SK-N-SH (cell line): Measurements from ENCODE around the gene KCNH8. TPM values are rescaled to one million over a fixed set of nuclear protein-coding genes. Genes with fewer than 3 reads are reported as not detected.

Experiments
- CTCF ChIA-PET: fragments of 300-600, 350-600 bp; formaldehyde crosslinking; extraction: SDS; loops from one replicate; lab custom pipeline; 2021; lab: Yijun Ruan, JAX
- POLR2A ChIA-PET: fragments of 350-600 bp; sonication (Branson Sonifier 250); formaldehyde crosslinking; extraction: SDS; loops from one replicate; lab custom pipeline; 2020; ENCODE audit warnings: antibody characterized with exemption, inconsistent platforms; lab: Yijun Ruan, JAX
- DNase-seq: peaks from one replicate; pipeline ENCODE4 v3.0.0; 2012
- H2AFZ ChIP-seq: fragments of 200-600 bp; sonication (generic); 2 replicates; pipeline ENCODE4 v1.8.1; 2016; ENCODE audit warnings: antibody characterized with exemption, mild to moderate bottlenecking, low read depth
- H3F3A ChIP-seq: fragments of 200-600 bp; sonication (generic); replicated peaks from 2 replicates; pipeline ENCODE3; 2016; ENCODE audit warnings: antibody characterized with exemption, mild to moderate bottlenecking; ENCODE audit not compliant: insufficient read depth
- H3K27ac ChIP-seq, 2 experiments: fragments of 200-500 bp in 1 of 2; fragments of 200-600 bp in 1 of 2; sonication (Bioruptor generic) in 1 of 2; sonication (generic), shearing (Covaris generic) in 1 of 2; 2 replicates each; pipeline versions ENCODE4 v1.5.1 to v1.6.1; 2014 to 2016; ENCODE audit warnings: low read depth in 2 of 2, inconsistent platforms in 1 of 2, low read length in 1 of 2, mild to moderate bottlenecking in 1 of 2, mixed read lengths in 1 of 2
- H3K27me3 ChIP-seq: fragments of 200-600 bp; sonication (generic), shearing (Covaris generic); 2 replicates; pipeline ENCODE4 v1.6.1; 2016; ENCODE audit warnings: mixed run types; ENCODE audit not compliant: insufficient read depth
- H3K36me3 ChIP-seq, 2 experiments: fragments of 200-500 bp in 1 of 2; fragments of 200-600 bp in 1 of 2; sonication (Bioruptor generic) in 1 of 2; sonication (generic) in 1 of 2; replicated peaks in 1 of 2; 2 replicates each; pipeline versions ENCODE3 to v1.5.1; 2014 to 2016; ENCODE audit warnings: low read length in 1 of 2, mild to moderate bottlenecking in 1 of 2; ENCODE audit not compliant: insufficient read depth in 2 of 2, control insufficient read depth in 1 of 2
- H3K4me1 ChIP-seq, 2 experiments: fragments of 200-500 bp in 1 of 2; fragments of 200-600 bp in 1 of 2; sonication (Bioruptor generic) in 1 of 2; sonication (generic), shearing (Covaris generic) in 1 of 2; 2 replicates each; pipeline versions ENCODE4 v1.5.1 to v1.6.1; 2014 to 2016; ENCODE audit warnings: low read depth in 1 of 2, low read length in 1 of 2, mixed run types in 1 of 2; ENCODE audit not compliant: insufficient read depth in 2 of 2, control insufficient read depth in 1 of 2
- H3K4me2 ChIP-seq: fragments of 200-600 bp; sonication (generic), shearing (Covaris generic); 2 replicates; pipeline ENCODE4 v1.6.1; 2017; ENCODE audit warnings: mixed run types
- H3K4me3 ChIP-seq, 2 experiments: fragments of 200-500 bp in 1 of 2; fragments of 200-600 bp in 1 of 2; sonication (Bioruptor generic) in 1 of 2; sonication (generic), shearing (Covaris generic) in 1 of 2; 2 replicates each; pipeline versions ENCODE4 v1.5.1 to v1.8.1; 2014 to 2016; ENCODE audit warnings: low read depth in 2 of 2, inconsistent platforms in 1 of 2, low read length in 1 of 2, mild to moderate bottlenecking in 1 of 2, mixed read lengths in 1 of 2, moderate library complexity in 1 of 2
- H3K79me2 ChIP-seq: fragments of 200-600 bp; sonication (generic); 2 replicates; pipeline ENCODE4 v1.8.1; 2017; ENCODE audit warnings: mild to moderate bottlenecking; ENCODE audit not compliant: insufficient read depth
- H3K9ac ChIP-seq: fragments of 200-600 bp; sonication (generic); 2 replicates; pipeline ENCODE4 v1.6.1; 2017; ENCODE audit warnings: mixed run types
- H3K9me2 ChIP-seq: fragments of 200-600 bp; sonication (generic); 2 replicates; pipeline ENCODE4 v1.6.1; 2017; ENCODE audit warnings: mixed run types
- H3K9me3 ChIP-seq: fragments of 200-600 bp; sonication (generic); 2 replicates; pipeline ENCODE4 v1.6.1; 2017; ENCODE audit warnings: mixed run types, mild to moderate bottlenecking, moderate library complexity
- H4K20me1 ChIP-seq: fragments of 200-600 bp; sonication (generic); 2 replicates; pipeline ENCODE4 v1.6.1; 2017; ENCODE audit warnings: mild to moderate bottlenecking, mixed run types; ENCODE audit not compliant: insufficient read depth
- EZH2phosphoT487 ChIP-seq: fragments of 200-600 bp; sonication (generic); IDR thresholded peaks from 2 replicates; pipeline ENCODE4 v1.6.1; 2017; ENCODE audit warnings: low read depth, mixed run types, mild to moderate bottlenecking, antibody characterized with exemption, moderate library complexity, borderline replicate concordance
- FOXM1 ChIP-seq: IDR thresholded peaks from 2 replicates; pipeline ENCODE4 v1.4.0; 2012; ENCODE audit warnings: low read depth, mild to moderate bottlenecking
- GATA2 ChIP-seq: sonication (generic); formaldehyde crosslinking; IDR thresholded peaks from 2 replicates; pipeline ENCODE4 v1.5.0; 2020; ENCODE audit warnings: mild to moderate bottlenecking, missing genetic modification reagents
- JUND ChIP-seq: IDR thresholded peaks from 2 replicates; pipeline ENCODE4 v1.4.0; 2012
- MAX ChIP-seq: IDR thresholded peaks from 2 replicates; pipeline ENCODE4 v1.4.0; 2012; ENCODE audit warnings: low read depth
- MEF2A ChIP-seq: IDR thresholded peaks from 2 replicates; pipeline ENCODE4 v1.4.0; 2012; ENCODE audit warnings: low read depth, borderline replicate concordance
- MXI1 ChIP-seq: IDR thresholded peaks from 2 replicates; pipeline ENCODE4 v1.6.1; 2012; ENCODE audit warnings: mild to moderate bottlenecking, low read depth, low read length, improper control_type of control experiment
- NFIC ChIP-seq: IDR thresholded peaks from 2 replicates; pipeline ENCODE4 v1.4.0; 2012; ENCODE audit warnings: borderline replicate concordance
- POLR2AphosphoS5 ChIP-seq: IDR thresholded peaks from 2 replicates; pipeline ENCODE4 v1.6.1; 2012; ENCODE audit warnings: low read depth, low read length
- RAD21 ChIP-seq: IDR thresholded peaks from 2 replicates; pipeline ENCODE4 v1.6.1; 2012; ENCODE audit warnings: mild to moderate bottlenecking, low read length
- REST ChIP-seq: IDR thresholded peaks from 2 replicates; pipeline ENCODE4 v1.6.1; 2012; ENCODE audit warnings: mild to moderate bottlenecking, low read depth, low read length, moderate library complexity
- RFX5 ChIP-seq: IDR thresholded peaks from 2 replicates; pipeline ENCODE4 v1.6.1; 2012; ENCODE audit warnings: mild to moderate bottlenecking, improper control_type of control experiment, low read length
- SIN3A ChIP-seq: IDR thresholded peaks from 2 replicates; pipeline ENCODE4 v1.6.1; 2012; ENCODE audit warnings: low read depth, mild to moderate bottlenecking, low read length, moderate library complexity, borderline replicate concordance
- TAF1 ChIP-seq: IDR thresholded peaks from 2 replicates; pipeline ENCODE4 v1.6.1; 2012; ENCODE audit warnings: low read depth, mild to moderate bottlenecking, low read length, moderate library complexity, borderline replicate concordance
- TCF12 ChIP-seq: IDR thresholded peaks from 2 replicates; pipeline ENCODE4 v1.4.0; 2012
- TEAD4 ChIP-seq: IDR thresholded peaks from 2 replicates; pipeline ENCODE4 v1.4.0; 2012; ENCODE audit warnings: mild to moderate bottlenecking, borderline replicate concordance; ENCODE audit not compliant: insufficient read depth
- USF1 ChIP-seq: IDR thresholded peaks from 2 replicates; pipeline ENCODE4 v1.4.0; 2012; ENCODE audit warnings: low read depth, borderline replicate concordance
- USF2 ChIP-seq: fragments of 150-350 bp; IDR thresholded peaks from 2 replicates; pipeline ENCODE4 v1.6.1; 2017; ENCODE audit warnings: antibody characterized with exemption, low read length, low read depth, borderline replicate concordance
- YY1 ChIP-seq: IDR thresholded peaks from 2 replicates; pipeline ENCODE4 v1.4.0; 2012; ENCODE audit warnings: low read depth, mild to moderate bottlenecking
- WGBS: methylation state at CpG from one replicate; pipeline ENCODE4 v1.1.6; 2017; ENCODE audit warnings: low lambda C conversion rate; 5-methylcytosine and 5-hydroxymethylcytosine counted together
- polyA plus RNA-seq, 3 experiments: library from polyadenylated mRNA; depleted of rRNA; stranded (reverse); fragments of >200 nt; gene quantifications; 2 replicates each; pipeline ENCODE4 v1.2.3, GENCODE V29; 2012

The KCNH8 gene
- polyA plus RNA-seq, 1 of the 3 experiments (the other 2 are of a cell fraction), result 0.05 TPM

GRCh38 chr3:19432669-19433068 is 284.4 kb downstream of the KCNH8 start:
- POLR2A ChIA-PET, result no interaction called here
- H3K9me3 ChIP-seq, result no peaks in the 10 kb centered on the region
- 20% methylated on average over 2 of the region's 2 CpGs for WGBS

More at GRCh38 chr3:19432669-19433068, 284.4 kb downstream of the KCNH8 start:
- H3K4me2 ChIP-seq, result no peak overlapping the region
- TF ChIP-seq MAX (no peak), MEF2A (no peak), TAF1 (no peak), NFIC (no peak), TCF12 (no peak), MXI1 (no peak), RAD21 (no peak), POLR2AphosphoS5 (no peak), USF2 (no peak), EZH2phosphoT487 (no peak), YY1 (no peak), FOXM1 (no peak), REST (no peak), RFX5 (no peak), JUND (no peak), USF1 (no peak), TEAD4 (no peak), SIN3A (no peak), GATA2 (CRISPR knock-in tag) (no peak)
- no peaks in the 10 kb centered on the region for H4K20me1 ChIP-seq
- no peak for DNase-seq
- no peaks in the 10 kb centered on the region for H3K36me3 ChIP-seq
- no peak overlapping the region for H3K9ac ChIP-seq
- no peak overlapping the region for H3K4me3 ChIP-seq
- no peaks in the 10 kb centered on the region for H3K27me3 ChIP-seq
- H3F3A ChIP-seq, result no peaks in the 10 kb centered on the region
- CTCF ChIA-PET, result no interaction called here
- H3K9me2 ChIP-seq, result no peaks in the 10 kb centered on the region
- H3K79me2 ChIP-seq, result no peaks in the 10 kb centered on the region
- no peak overlapping the region for H3K27ac ChIP-seq
- H2AFZ ChIP-seq, result no peak overlapping the region
- no peaks in the 10 kb centered on the region for H3K4me1 ChIP-seq
